HT-29 (cell line): ENCODE measurements around the gene IL15RA. TPM values are rescaled to one million over a fixed set of nuclear protein-coding genes. Genes with fewer than 3 reads are reported as not detected.

Experiments used
- DNase-seq: peaks from one replicate; pipeline ENCODE4 v3.0.0-alpha.2; 2015; ENCODE audit warnings: low spot score
- total RNA-seq: library from RNA; depleted of rRNA; stranded (reverse); fragments of >200 nt; shearing (Covaris generic); gene quantifications from 2 replicates; pipeline ENCODE4 v1.2.3, GENCODE V29; 2014; rRNA removed

The IL15RA gene
- 12.4 and 14.1 TPM in 2 replicates for total RNA-seq

GRCh38 chr10:5977471-5978229 is at the start of gene IL15RA:
Gene IL15RA (minus strand): TSS chr10:5977543. CDS start chr10:5977492, 51 bp downstream.
- peak; percentile 77 for DNase-seq

GRCh38 chr10:6025683-6026255 is 48.4 kb upstream of the IL15RA start:
- no peak for DNase-seq

GRCh38 chr10:6024334-6024682 is 47.0 kb upstream of the IL15RA start:
- DNase-seq: no peak

GRCh38 chr10:6023661-6024333 is 46.5 kb upstream of the IL15RA start:
- DNase-seq: no peak

- DNase-seq: no peak
Observed at GRCh38 chr10:6022660-6023059, 45.3 kb upstream of the IL15RA start.

GRCh38 chr10:6020826-6021225 is 43.5 kb upstream of the IL15RA start:
- no peak for DNase-seq

GRCh38 chr10:6019796-6020195 is 42.5 kb upstream of the IL15RA start:
- no peak for DNase-seq

GRCh38 chr10:6019010-6019782 is 41.9 kb upstream of the IL15RA start:
- no peak for DNase-seq

- DNase-seq: no peak
Observed at GRCh38 chr10:6018422-6018821, 41.1 kb upstream of the IL15RA start.

- DNase-seq: no peak
Observed at GRCh38 chr10:6017781-6018354, 40.5 kb upstream of the IL15RA start.

GRCh38 chr10:6014241-6014761 is 37.0 kb upstream of the IL15RA start:
- DNase-seq: peak; percentile 74

- no peak for DNase-seq
Observed at GRCh38 chr10:6013413-6014192, 36.3 kb upstream of the IL15RA start.

GRCh38 chr10:6012121-6012905 is 35.0 kb upstream of the IL15RA start:
- no peak for DNase-seq

GRCh38 chr10:6011558-6011957 is 34.2 kb upstream of the IL15RA start:
- no peak for DNase-seq

- no peak for DNase-seq
Observed at GRCh38 chr10:6010569-6010968, 33.2 kb upstream of the IL15RA start.

GRCh38 chr10:6009961-6010360 is 32.6 kb upstream of the IL15RA start:
- DNase-seq: no peak

- no peak for DNase-seq
Observed at GRCh38 chr10:6009150-6009549, 31.8 kb upstream of the IL15RA start.

- DNase-seq: no peak
Observed at GRCh38 chr10:6008497-6009142, 31.3 kb upstream of the IL15RA start.

- DNase-seq: no peak
Observed at GRCh38 chr10:6006991-6007390, 29.6 kb upstream of the IL15RA start.
